PFSK-1 (cell line): ENCODE results near the gene MAPK8.

Experiments
- FOXP2 ChIP-seq: optimal IDR thresholded peaks from 2 replicates; pipeline ENCODE3; 2011; ENCODE audit warnings: borderline replicate concordance, control low read depth, inconsistent platforms; ENCODE audit not compliant: insufficient read depth; ENCODE audit errors: extremely low read length, extremely low read depth
- POLR2AphosphoS5 ChIP-seq: IDR thresholded peaks from 2 replicates; pipeline ENCODE4 v1.6.1; 2012; ENCODE audit warnings: low read depth, mild to moderate bottlenecking, control low read depth, low read length, moderate library complexity
- SIN3A ChIP-seq: IDR thresholded peaks from 2 replicates; pipeline ENCODE4 v1.6.1; 2012; ENCODE audit warnings: mild to moderate bottlenecking, low read length, moderate library complexity, borderline replicate concordance; ENCODE audit not compliant: insufficient read depth
- TF ChIP-seq, protein P1 (sequence below), 2 experiments: IDR thresholded peaks; 2 replicates each; pipeline versions ENCODE4 v1.6.1 to v1.8.0; 2011 to 2012; ENCODE audit warnings: low read depth in 2 of 2, low read length in 2 of 2, control low read depth in 1 of 2, inconsistent platforms in 1 of 2, mild to moderate bottlenecking in 1 of 2, moderate library complexity in 1 of 2; ENCODE audit not compliant: insufficient read depth in 1 of 2

DNA sequence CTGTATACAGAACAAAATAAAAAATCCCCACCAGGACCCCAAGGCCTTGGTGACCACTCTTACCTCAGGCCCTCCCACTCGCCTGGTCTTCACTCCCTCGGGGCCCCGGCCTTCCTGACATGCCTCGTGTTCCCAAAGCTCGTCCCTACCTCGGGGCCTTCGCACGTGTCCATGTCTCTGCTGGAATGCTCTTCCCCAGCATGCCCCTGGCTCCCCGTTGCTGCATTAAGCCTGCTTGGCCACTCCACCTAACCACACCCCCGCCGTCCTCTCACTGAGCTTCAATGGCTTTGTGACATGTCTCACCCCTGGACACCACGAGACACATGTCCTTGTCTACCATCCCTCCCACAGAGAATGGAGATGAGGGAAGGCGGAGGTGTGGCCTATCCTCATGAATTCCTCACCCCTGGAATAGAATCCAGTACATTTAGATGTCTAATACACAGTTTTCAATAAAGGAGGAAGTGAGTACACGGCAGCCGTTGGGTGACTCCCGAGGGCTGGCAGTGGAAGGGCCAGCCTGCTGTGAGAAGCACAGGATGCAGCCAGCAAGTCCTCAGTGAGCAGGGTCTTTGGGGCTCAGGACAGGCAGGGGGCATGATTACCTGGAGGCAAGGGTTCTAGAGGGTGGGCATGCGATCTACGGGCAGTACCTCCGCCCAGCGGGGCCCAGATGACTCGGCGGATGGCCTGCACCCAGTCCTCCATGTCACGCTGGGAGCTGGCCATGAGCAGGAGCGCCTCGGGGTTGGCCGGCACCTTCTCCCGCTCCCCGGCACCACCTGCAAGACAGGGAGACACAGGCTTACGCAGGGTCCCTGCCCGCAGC is 172.7 kb downstream of the MAPK8 start:
- TF ChIP-seq, protein P1, sequence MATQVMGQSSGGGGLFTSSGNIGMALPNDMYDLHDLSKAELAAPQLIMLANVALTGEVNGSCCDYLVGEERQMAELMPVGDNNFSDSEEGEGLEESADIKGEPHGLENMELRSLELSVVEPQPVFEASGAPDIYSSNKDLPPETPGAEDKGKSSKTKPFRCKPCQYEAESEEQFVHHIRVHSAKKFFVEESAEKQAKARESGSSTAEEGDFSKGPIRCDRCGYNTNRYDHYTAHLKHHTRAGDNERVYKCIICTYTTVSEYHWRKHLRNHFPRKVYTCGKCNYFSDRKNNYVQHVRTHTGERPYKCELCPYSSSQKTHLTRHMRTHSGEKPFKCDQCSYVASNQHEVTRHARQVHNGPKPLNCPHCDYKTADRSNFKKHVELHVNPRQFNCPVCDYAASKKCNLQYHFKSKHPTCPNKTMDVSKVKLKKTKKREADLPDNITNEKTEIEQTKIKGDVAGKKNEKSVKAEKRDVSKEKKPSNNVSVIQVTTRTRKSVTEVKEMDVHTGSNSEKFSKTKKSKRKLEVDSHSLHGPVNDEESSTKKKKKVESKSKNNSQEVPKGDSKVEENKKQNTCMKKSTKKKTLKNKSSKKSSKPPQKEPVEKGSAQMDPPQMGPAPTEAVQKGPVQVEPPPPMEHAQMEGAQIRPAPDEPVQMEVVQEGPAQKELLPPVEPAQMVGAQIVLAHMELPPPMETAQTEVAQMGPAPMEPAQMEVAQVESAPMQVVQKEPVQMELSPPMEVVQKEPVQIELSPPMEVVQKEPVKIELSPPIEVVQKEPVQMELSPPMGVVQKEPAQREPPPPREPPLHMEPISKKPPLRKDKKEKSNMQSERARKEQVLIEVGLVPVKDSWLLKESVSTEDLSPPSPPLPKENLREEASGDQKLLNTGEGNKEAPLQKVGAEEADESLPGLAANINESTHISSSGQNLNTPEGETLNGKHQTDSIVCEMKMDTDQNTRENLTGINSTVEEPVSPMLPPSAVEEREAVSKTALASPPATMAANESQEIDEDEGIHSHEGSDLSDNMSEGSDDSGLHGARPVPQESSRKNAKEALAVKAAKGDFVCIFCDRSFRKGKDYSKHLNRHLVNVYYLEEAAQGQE (IDR thresholded peaks at IDR 0.05; ENCODE audit: insufficient read depth in 1 of 2, low read depth in 2 of 2, low read length in 2 of 2): no peak
- TF ChIP-seq POLR2AphosphoS5 (no peak), SIN3A (no peak), FOXP2 (no peak)
